IPS DF 6.9 (cell line): Measurements from ENCODE around the gene C6orf47.

Experiments
- DNase-seq: peaks from one replicate; pipeline ENCODE4 v3.0.0-alpha.2; 2013; ENCODE audit warnings: low read depth, low spot score
- H3K27ac ChIP-seq: one replicate; pipeline ENCODE4 v1.5.1; 2013; ENCODE audit warnings: low read length, control low read depth
- H3K27me3 ChIP-seq: 2 replicates; pipeline ENCODE4 v1.6.1; 2013; ENCODE audit warnings: mild to moderate bottlenecking, low read length; ENCODE audit not compliant: control insufficient read depth, insufficient read depth
- H3K36me3 ChIP-seq: 2 replicates; pipeline ENCODE4 v1.6.1; 2013; ENCODE audit warnings: low read length; ENCODE audit not compliant: control insufficient read depth, insufficient read depth
- H3K4me1 ChIP-seq: 2 replicates; pipeline ENCODE4 v1.6.1; 2013; ENCODE audit warnings: low read length; ENCODE audit not compliant: control insufficient read depth, insufficient read depth
- H3K4me3 ChIP-seq: 2 replicates; pipeline ENCODE4 v1.5.1; 2013; ENCODE audit warnings: mild to moderate bottlenecking, low read length
- H3K9me3 ChIP-seq: 2 replicates; pipeline ENCODE4 v1.6.1; 2013; ENCODE audit warnings: low read length, inconsistent platforms; ENCODE audit not compliant: control insufficient read depth, insufficient read depth
- WGBS: extraction: QIAGEN DNeasy Blood & Tissue Kit; methylation state at CpG from one replicate; pipeline ENCODE4 v1.1.7; 2013; ENCODE audit warnings: mixed read lengths, missing lambda C conversion rate; ENCODE audit not compliant: insufficient read length, insufficient coverage; 5-methylcytosine and 5-hydroxymethylcytosine counted together

C6orf47 gene

DNA sequence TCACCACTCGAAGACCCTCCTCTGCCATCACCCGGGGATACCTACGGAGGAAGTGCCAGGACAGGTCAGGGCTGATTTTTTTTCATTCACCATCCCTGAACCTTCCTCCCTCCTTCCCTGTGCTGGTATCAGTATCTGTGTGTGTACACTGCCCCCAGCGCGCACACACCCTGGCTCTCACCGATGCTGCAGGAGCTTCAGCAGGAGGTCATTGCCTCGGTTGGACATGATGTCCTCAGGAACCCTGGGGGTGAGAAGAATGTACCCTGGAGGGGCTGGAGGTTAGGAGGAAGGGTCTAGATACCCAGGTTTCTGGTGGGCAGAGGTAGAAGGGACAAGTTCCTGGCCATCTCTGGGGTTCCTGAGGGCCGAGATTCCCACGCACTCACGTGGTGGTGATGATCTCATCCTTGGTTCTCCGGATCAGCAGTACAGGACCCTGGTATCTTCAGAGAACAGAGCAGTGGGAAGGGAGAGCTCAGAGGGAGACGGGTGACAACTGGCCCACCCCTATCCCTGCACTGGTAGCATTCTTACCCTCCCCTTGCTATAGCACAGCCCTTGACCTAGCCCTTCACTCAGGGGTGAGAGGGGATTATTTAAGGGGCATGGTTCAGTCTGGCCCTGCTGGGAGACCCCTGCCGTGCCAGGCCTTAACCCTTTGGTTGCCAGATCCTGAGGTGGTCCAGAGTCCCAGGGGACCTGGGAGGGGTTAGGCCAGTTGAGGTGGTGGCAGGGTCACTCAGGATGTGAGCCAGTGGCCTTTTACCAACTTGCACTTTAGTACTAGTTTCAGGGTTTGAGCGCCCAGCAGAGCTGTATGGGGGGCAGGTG lies 27.5 kb upstream of the C6orf47 start:
- no peaks in the 10 kb centered on the region for H3K27me3 ChIP-seq

GRCh38 chr6:31687321-31687720 lies 26.7 kb upstream of the C6orf47 start:
- Histone ChIP-seq H3K4me1 (peaks cover 1% of the 10 kb centered on the region; the same call in 1 of the 2 replicates), H3K9me3 (no peaks in the 10 kb centered on the region), H3K27me3 (no peaks in the 10 kb centered on the region), H3K27ac (no peak overlapping the region), H3K4me3 (no peak overlapping the region), H3K36me3 (peaks cover 13% of the 10 kb centered on the region)
- DNase-seq: no peak
- WGBS: no CpG with 5 or more reads among the region's 8 CpGs

More for the DNA sequence above, 27.5 kb upstream of the C6orf47 start:
- no CpG with 5 or more reads among the region's 14 CpGs for WGBS
- Histone ChIP-seq H3K27ac (no peak overlapping the region), H3K36me3 (peaks cover 13% of the 10 kb centered on the region), H3K9me3 (no peaks in the 10 kb centered on the region), H3K4me1 (peaks cover 1% of the 10 kb centered on the region; the same call in 1 of the 2 replicates), H3K4me3 (no peak overlapping the region)
- DNase-seq: no peak

DNA sequence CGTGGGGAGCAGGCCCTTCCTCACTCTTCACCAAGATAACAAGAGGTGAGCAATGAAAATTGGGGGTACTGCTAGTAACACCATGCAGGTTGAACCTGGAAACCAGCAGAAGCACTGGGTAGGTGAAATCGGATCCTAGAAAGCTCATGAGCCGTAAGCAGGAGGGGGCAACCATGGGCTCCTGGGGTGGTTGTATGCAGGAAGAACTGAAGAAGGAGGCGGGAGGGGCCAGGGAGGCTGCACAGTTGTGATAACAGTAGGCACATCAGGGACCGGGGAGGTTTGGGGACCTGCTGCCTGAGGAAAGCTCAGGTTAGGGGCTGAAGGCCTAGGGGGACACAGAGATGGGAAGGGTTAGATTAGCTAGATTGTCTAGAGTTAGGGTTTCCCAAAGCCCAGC lies 25.9 kb upstream of the C6orf47 start:
- Histone ChIP-seq H3K4me1 (peaks cover 1% of the 10 kb centered on the region; the same call in 1 of the 2 replicates), H3K27ac (no peak overlapping the region), H3K9me3 (no peaks in the 10 kb centered on the region), H3K27me3 (peaks cover 1% of the 10 kb centered on the region; the same call in 1 of the 2 replicates), H3K4me3 (no peak overlapping the region), H3K36me3 (peaks cover 13% of the 10 kb centered on the region)
- no peak for DNase-seq
- WGBS: no CpG with 5 or more reads among the region's 5 CpGs

DNA sequence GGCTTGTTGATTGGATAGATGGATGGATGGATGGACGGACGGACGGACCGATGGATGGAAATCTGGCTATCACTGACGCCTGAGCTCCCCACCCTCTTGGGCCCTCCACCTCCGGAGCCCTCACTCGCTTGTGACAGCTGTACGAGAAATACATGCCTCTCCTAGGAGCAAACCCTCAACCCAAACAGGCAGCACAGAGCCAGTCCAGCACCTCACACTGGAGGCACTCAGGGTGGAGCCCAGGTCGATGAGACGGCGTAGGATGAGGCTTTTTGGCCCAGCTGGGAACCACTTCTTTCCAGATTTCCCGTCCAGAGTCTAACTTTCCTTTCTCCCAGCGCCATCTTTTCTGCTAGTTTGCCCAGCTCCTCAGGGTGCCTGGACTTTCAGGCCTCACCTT lies 23.0 kb upstream of the C6orf47 start:
- Histone ChIP-seq H3K27me3 (peaks cover 2% of the 10 kb centered on the region; the same call in 1 of the 2 replicates), H3K36me3 (peaks cover 10% of the 10 kb centered on the region; the same call in 1 of the 2 replicates), H3K9me3 (no peaks in the 10 kb centered on the region), H3K27ac (no peak overlapping the region), H3K4me1 (peaks cover 1% of the 10 kb centered on the region; the same call in 1 of the 2 replicates), H3K4me3 (peak overlapping the region; percentile 16; the same call in 1 of the 2 replicates)
- DNase-seq: no peak
- no CpG with 5 or more reads among the region's 13 CpGs for WGBS

DNA sequence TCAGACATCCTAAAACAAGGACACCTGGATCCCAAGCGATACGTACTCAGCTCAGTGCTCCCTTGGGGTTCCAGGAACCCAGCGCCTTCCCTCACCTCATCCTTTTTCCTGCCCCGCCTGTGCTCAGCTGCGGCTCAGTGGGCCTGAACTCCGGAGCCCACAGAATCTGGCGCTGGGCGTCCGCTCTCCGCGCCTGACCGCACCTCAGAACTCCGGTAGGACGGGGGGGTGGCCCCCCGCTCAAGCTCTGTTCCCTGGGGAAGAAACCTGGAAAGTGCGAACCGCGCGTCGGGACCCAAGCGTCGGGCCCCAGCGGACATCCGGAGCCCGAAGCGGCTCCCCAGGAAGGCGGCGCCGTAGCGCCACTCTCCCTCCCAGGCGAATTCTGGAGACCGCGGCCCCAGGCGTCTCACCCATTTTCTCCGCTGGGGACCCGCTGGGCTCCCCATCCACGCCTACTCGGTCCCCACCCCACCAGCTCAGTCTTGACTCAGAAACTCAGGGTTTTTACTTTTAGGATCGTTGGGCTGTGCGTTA lies 20.6 kb upstream of the C6orf47 start:
- H3K4me3 ChIP-seq: peak overlapping the region; percentile 26; the same call in 1 of the 2 replicates
- no peak for DNase-seq
- H3K9me3 ChIP-seq: no peaks in the 10 kb centered on the region
- peaks cover 1% of the 10 kb centered on the region; the same call in 1 of the 2 replicates for H3K4me1 ChIP-seq
- no peaks in the 10 kb centered on the region for H3K36me3 ChIP-seq
- H3K27me3 ChIP-seq: peaks cover 2% of the 10 kb centered on the region; the same call in 1 of the 2 replicates
- no CpG with 5 or more reads among the region's 40 CpGs for WGBS
- H3K27ac ChIP-seq: no peak overlapping the region

DNA sequence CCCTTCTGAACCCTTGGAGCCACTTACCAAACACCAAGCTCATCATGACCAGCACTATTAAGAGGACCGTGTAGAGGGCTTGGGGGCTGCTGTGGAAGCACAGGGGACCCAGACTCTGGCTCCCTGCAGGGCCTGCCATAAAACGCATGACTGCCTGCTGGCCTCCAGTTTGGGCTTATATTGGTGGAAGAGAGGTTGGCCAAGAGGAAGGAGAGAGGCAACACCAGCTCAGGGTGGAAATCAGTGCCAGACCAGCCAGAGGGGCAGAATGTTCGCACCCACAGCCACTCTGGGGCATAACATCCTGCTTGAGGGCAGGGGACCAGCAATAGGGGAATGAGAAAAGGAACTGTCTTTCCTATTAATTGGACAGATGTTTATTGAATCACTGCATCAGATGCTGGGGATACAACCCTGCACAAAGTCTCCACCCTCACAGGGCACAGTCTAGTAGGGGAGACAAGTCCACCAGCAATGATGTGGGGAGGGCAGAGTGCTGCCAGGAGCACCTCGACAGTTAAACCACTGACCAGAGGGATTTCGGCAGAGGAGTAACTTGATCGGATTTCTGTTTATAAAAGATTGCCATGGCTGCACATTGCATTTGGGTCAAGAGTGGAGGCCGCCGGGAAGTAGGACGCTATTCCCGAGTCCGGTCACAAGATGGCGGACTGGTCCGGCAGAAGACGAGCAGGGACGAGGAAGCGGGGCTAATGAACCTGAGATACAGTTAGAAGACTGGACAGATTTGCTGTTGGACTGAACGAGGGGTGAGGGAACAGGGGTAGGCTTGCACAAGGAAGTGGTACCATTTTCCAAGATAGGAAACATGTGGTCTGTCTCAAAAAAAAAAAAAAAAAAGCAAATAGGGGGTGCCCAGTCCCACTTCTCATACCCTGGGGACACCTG lies 19.9 kb upstream of the C6orf47 start, which contains the start of gene LY6G5C:
LY6G5C (minus strand) TSS at position 842 of the 909 bp plus-strand sequence; CDS start at position 148, 694 bp downstream.
- peaks cover 1% of the 10 kb centered on the region; the same call in 1 of the 2 replicates for H3K4me1 ChIP-seq
- H3K27me3 ChIP-seq: peaks cover 2% of the 10 kb centered on the region; the same call in 1 of the 2 replicates
- no peak within 1 kb of the TSS for H3K27ac ChIP-seq
- no peak for DNase-seq
- H3K9me3 ChIP-seq: no peaks in the 10 kb centered on the region
- no CpG with 5 or more reads among the region's 17 CpGs for WGBS
- no peaks in the 10 kb centered on the region for H3K36me3 ChIP-seq
- H3K4me3 ChIP-seq: peak within 1 kb of the TSS; percentile 26; the same call in 1 of the 2 replicates

GRCh38 chr6:31677955-31678354 lies 17.4 kb upstream of the C6orf47 start:
- peaks cover 2% of the 10 kb centered on the region; the same call in 1 of the 2 replicates for H3K27me3 ChIP-seq
- WGBS: no CpG with 5 or more reads among the region's 8 CpGs
- H3K36me3 ChIP-seq: no peaks in the 10 kb centered on the region
- no peaks in the 10 kb centered on the region for H3K9me3 ChIP-seq
- H3K27ac ChIP-seq: no peak overlapping the region
- no peak for DNase-seq
- no peak overlapping the region for H3K4me3 ChIP-seq
- H3K4me1 ChIP-seq: no peaks in the 10 kb centered on the region

DNA sequence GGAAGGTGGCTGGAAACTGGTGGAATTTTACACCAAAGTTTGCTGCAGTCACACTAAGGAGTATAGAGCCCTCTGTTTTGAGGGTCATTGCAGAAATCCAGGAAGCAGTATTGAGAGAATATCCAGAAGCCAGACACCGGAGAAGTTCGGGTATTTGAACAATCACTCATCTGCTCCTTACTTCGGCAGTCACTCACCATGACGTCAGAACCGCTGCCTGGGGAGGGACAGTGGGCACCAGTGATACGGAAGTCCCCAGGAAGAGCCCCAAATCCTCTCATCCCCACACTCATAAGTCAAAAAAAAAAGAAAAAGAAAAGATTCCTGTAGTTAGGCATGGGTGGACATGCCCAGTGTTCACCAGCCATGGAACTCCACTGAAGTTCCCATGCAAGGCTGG lies 16.3 kb upstream of the C6orf47 start:
- Histone ChIP-seq H3K36me3 (peaks cover 3% of the 10 kb centered on the region), H3K4me3 (no peak overlapping the region), H3K9me3 (no peaks in the 10 kb centered on the region), H3K4me1 (no peaks in the 10 kb centered on the region), H3K27me3 (peaks cover 2% of the 10 kb centered on the region; the same call in 1 of the 2 replicates), H3K27ac (no peak overlapping the region)
- no CpG with 5 or more reads among the region's 6 CpGs for WGBS
- DNase-seq: no peak

GRCh38 chr6:31676322-31676903 lies 15.8 kb upstream of the C6orf47 start:
- H3K4me1 ChIP-seq: no peaks in the 10 kb centered on the region
- 0 out of 2 replicates have a peak, but pooled peaks cover under 1% of the 10 kb centered on the region for H3K27me3 ChIP-seq
- no peak for DNase-seq
- no peaks in the 10 kb centered on the region for H3K9me3 ChIP-seq
- H3K4me3 ChIP-seq: no peak overlapping the region
- H3K36me3 ChIP-seq: peaks cover 6% of the 10 kb centered on the region
- WGBS: no CpG with 5 or more reads among the region's 4 CpGs
- no peak overlapping the region for H3K27ac ChIP-seq
